ENCODE data around the gene FAM83B.
"Not testable (repeated sequence)": the region's sequence is repeated elsewhere in the genome, so short reads cannot be mapped to it uniquely, and the experiment has no call there.

The FAM83B gene

GRCh38 chr6:54970337-54970736 is 123.8 kb downstream of the FAM83B start:
- H3K4me1 ChIP-seq: no peaks in the 10 kb centered on the region
- no peaks in the 10 kb centered on the region for H3K27me3 ChIP-seq
- no peak overlapping the region for H3K9ac ChIP-seq
- H3K27ac ChIP-seq: no peak overlapping the region
- H3K4me2 ChIP-seq: no peak overlapping the region
- H4K20me1 ChIP-seq: no peaks in the 10 kb centered on the region
- no peaks in the 10 kb centered on the region for H3K36me3 ChIP-seq
- no peaks in the 10 kb centered on the region for H3K9me3 ChIP-seq
- TF ChIP-seq Cebpa-rat (IDR thresholded peaks at IDR 0.05): no peak
- H3K4me3 ChIP-seq: no peak overlapping the region

- Histone ChIP-seq H3K4me3 (no peak overlapping the region), H3K4me2 (no peak overlapping the region), H3K9me3 (no peaks in the 10 kb centered on the region), H3K36me3 (no peaks in the 10 kb centered on the region), H3K4me1 (no peaks in the 10 kb centered on the region), H4K20me1 (no peaks in the 10 kb centered on the region), H3K27ac (no peak overlapping the region), H3K27me3 (no peaks in the 10 kb centered on the region), H3K9ac (no peak overlapping the region)
- TF ChIP-seq Cebpa-rat (IDR thresholded peaks at IDR 0.05): no peak
Observed at GRCh38 chr6:54971825-54972224, 125.3 kb downstream of the FAM83B start.

- not testable (repeated sequence) for H3K9me3 ChIP-seq, H3K9ac ChIP-seq, H3K27me3 ChIP-seq, H3K36me3 ChIP-seq, H3K27ac ChIP-seq, H4K20me1 ChIP-seq, H3K4me1 ChIP-seq, H3K4me2 ChIP-seq, H3K4me3 ChIP-seq
Observed at GRCh38 chr6:54979161-54979560, 132.6 kb downstream of the FAM83B start.

GRCh38 chr6:54980511-54981275 is 134.1 kb downstream of the FAM83B start:
- Histone ChIP-seq H3K27ac (no peak overlapping the region), H3K36me3 (no peaks in the 10 kb centered on the region), H3K4me3 (no peak overlapping the region), H4K20me1 (no peaks in the 10 kb centered on the region), H3K9ac (no peak overlapping the region), H3K27me3 (no peaks in the 10 kb centered on the region), H3K9me3 (peaks cover 4% of the 10 kb centered on the region; the same call in 1 of the 2 replicates), H3K4me1 (no peaks in the 10 kb centered on the region), H3K4me2 (no peak overlapping the region)
- TF ChIP-seq Cebpa-rat (IDR thresholded peaks at IDR 0.05): no peak

- Histone ChIP-seq H3K9me3 (peaks cover 4% of the 10 kb centered on the region; the same call in 1 of the 2 replicates), H3K36me3 (no peaks in the 10 kb centered on the region), H4K20me1 (no peaks in the 10 kb centered on the region), H3K27ac (no peak overlapping the region), H3K27me3 (no peaks in the 10 kb centered on the region), H3K9ac (no peak overlapping the region), H3K4me1 (no peaks in the 10 kb centered on the region), H3K4me3 (no peak overlapping the region), H3K4me2 (no peak overlapping the region)
- no peak for TF ChIP-seq Cebpa-rat (IDR thresholded peaks at IDR 0.05)
Observed at GRCh38 chr6:54981276-54981609, 134.7 kb downstream of the FAM83B start.

- Histone ChIP-seq H3K4me1 (no peaks in the 10 kb centered on the region), H3K27me3 (no peaks in the 10 kb centered on the region)
Observed at GRCh38 chr6:54981647-54982046, 135.1 kb downstream of the FAM83B start.

GRCh38 chr6:54987633-54988290 is 141.2 kb downstream of the FAM83B start:
- Histone ChIP-seq H3K27ac (no peak overlapping the region), H3K9me3 (peaks cover 11% of the 10 kb centered on the region; the same call in 1 of the 2 replicates), H3K4me3 (no peak overlapping the region), H3K9ac (no peak overlapping the region), H3K4me2 (no peak overlapping the region), H3K36me3 (no peaks in the 10 kb centered on the region), H3K4me1 (no peaks in the 10 kb centered on the region), H3K27me3 (no peaks in the 10 kb centered on the region), H4K20me1 (no peaks in the 10 kb centered on the region)
- no peak for TF ChIP-seq Cebpa-rat (IDR thresholded peaks at IDR 0.05)

More at GRCh38 chr6:54981647-54982046, 135.1 kb downstream of the FAM83B start:
- no peak for TF ChIP-seq Cebpa-rat (IDR thresholded peaks at IDR 0.05)
- Histone ChIP-seq H3K4me3 (no peak overlapping the region), H4K20me1 (no peaks in the 10 kb centered on the region), H3K27ac (no peak overlapping the region), H3K9ac (no peak overlapping the region), H3K9me3 (peaks cover 4% of the 10 kb centered on the region; the same call in 1 of the 2 replicates), H3K36me3 (no peaks in the 10 kb centered on the region), H3K4me2 (no peak overlapping the region)

- Histone ChIP-seq H3K36me3 (no peaks in the 10 kb centered on the region), H3K27me3 (no peaks in the 10 kb centered on the region), H4K20me1 (no peaks in the 10 kb centered on the region), H3K9me3 (peaks cover 14% of the 10 kb centered on the region), H3K27ac (no peak overlapping the region), H3K4me3 (no peak overlapping the region), H3K9ac (no peak overlapping the region), H3K4me2 (no peak overlapping the region), H3K4me1 (no peaks in the 10 kb centered on the region)
- TF ChIP-seq Cebpa-rat (IDR thresholded peaks at IDR 0.05): no peak
Observed at GRCh38 chr6:54988576-54988975, 142.0 kb downstream of the FAM83B start.

- Histone ChIP-seq H3K27ac (no peak overlapping the region), H4K20me1 (no peaks in the 10 kb centered on the region), H3K4me2 (no peak overlapping the region), H3K27me3 (no peaks in the 10 kb centered on the region), H3K4me3 (no peak overlapping the region), H3K36me3 (no peaks in the 10 kb centered on the region), H3K9ac (no peak overlapping the region), H3K4me1 (no peaks in the 10 kb centered on the region), H3K9me3 (peaks cover 18% of the 10 kb centered on the region)
- TF ChIP-seq Cebpa-rat (IDR thresholded peaks at IDR 0.05): no peak
Observed at GRCh38 chr6:54990001-54990400, 143.4 kb downstream of the FAM83B start.
